Motor neuron (in vitro differentiated cells): ENCODE data around the gene TIMMDC1. TPM values are rescaled to one million over a fixed set of nuclear protein-coding genes. Genes with fewer than 3 reads are reported as not detected.
"Not testable (repeated sequence)": the region's sequence is repeated elsewhere in the genome, so short reads cannot be mapped to it uniquely, and the experiment has no call there.

Experiments
- ATAC-seq, 8 experiments: fragments of 200-7000 bp; cut with Tn5 transposase; replicated peaks in 6 of 8; 2 replicates each; pipeline ENCODE4 v1.8.0; 2021; ENCODE audit warnings: mild to moderate bottlenecking in 8 of 8, moderate library complexity in 8 of 8
- H3K27ac ChIP-seq, 2 donors: fragments of 250-450 bp; sonication (Bioruptor Pico); 2 replicates each; pipeline ENCODE4 v1.9.0; 2021; ENCODE audit warnings: antibody characterized with exemption in 2 of 2, mild to moderate bottlenecking in 2 of 2, moderate library complexity in 1 of 2
- H3K4me1 ChIP-seq, 2 donors: fragments of 250-450 bp; sonication (Bioruptor Pico); replicated peaks in 1 of 2; 2 replicates each; pipeline ENCODE4 v1.6.1; 2021; ENCODE audit warnings: antibody characterized with exemption in 2 of 2, mild to moderate bottlenecking in 2 of 2, moderate library complexity in 1 of 2
- H3K4me3 ChIP-seq, 5 donors: fragments of 250-450 bp; sonication (Bioruptor Pico); 2 replicates each; pipeline ENCODE4 v1.9.0; 2021; ENCODE audit warnings: antibody characterized with exemption in 5 of 5, mild to moderate bottlenecking in 5 of 5, moderate library complexity in 4 of 5
- WGBS, 10 experiments: fragments of 450-650 bp; shearing (Covaris generic); methylation state at CpG; one replicate each; pipeline ENCODE4 v1.0.0; 2022; 5-methylcytosine and 5-hydroxymethylcytosine counted together
- in situ Hi-C, 9 experiments: fragments of 400-800 bp; cut with MboI; loops; one replicate each; pipeline ENCODE4 v1.15.0; 2021; ENCODE audit warnings: low sequenced_read_pairs in 9 of 9, low pct_unique_long_range_greater_than_20kb in 2 of 9; ENCODE audit not compliant: unreplicated experiment in 9 of 9
- total RNA-seq, 8 experiments: library from RNA; unstranded; fragments of 300-600 nt; gene quantifications; 2 replicates each; pipeline versions ENCODE4 v1.2.3 to v1.2.4, GENCODE V29; 2022

TIMMDC1 gene
- total RNA-seq, 8 experiments from 2014 or later: 51.9 to 101 (median 75.1) TPM

- H3K4me3 ChIP-seq, ATAC-seq, H3K4me1 ChIP-seq, H3K27ac ChIP-seq, in situ Hi-C loops: not testable (repeated sequence)
- WGBS, 10 experiments: no CpG with 5 or more reads among the region's 2 CpGs
These were observed 65.0 kb downstream of the TIMMDC1 start for GRCh38 chr3:119563334-119563733.

DNA sequence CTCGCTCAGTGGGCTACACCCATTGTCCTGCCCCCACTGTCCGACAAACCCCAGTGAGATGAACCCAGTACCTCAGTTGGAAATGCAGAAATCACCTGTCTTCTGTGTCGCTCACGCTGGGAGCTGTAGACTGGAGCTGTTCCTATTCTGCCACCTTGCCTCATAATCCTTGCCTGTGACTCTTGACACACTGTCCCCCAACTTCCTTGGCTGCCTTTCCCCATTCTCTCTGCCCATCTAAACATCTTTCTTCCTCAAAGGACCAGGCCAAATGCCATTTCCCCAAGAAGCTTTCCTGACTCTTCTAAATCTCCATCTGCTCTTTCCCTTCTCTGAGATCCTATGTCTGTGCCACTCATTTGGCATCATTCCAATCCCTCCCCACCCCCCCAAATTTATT lies 70.8 kb downstream of the TIMMDC1 start:
- in situ Hi-C loops: no loop called here
- H3K27ac ChIP-seq: no peak overlapping the region
- WGBS, 10 experiments: 62 to 100% (median 83%) methylated on average over 1 to 3 of the region's 4 CpGs; no CpG with 5 or more reads in 5 of the 10 experiments
- H3K4me1 ChIP-seq: no peaks in the 10 kb centered on the region
- no peak for ATAC-seq
- no peak overlapping the region for H3K4me3 ChIP-seq

DNA sequence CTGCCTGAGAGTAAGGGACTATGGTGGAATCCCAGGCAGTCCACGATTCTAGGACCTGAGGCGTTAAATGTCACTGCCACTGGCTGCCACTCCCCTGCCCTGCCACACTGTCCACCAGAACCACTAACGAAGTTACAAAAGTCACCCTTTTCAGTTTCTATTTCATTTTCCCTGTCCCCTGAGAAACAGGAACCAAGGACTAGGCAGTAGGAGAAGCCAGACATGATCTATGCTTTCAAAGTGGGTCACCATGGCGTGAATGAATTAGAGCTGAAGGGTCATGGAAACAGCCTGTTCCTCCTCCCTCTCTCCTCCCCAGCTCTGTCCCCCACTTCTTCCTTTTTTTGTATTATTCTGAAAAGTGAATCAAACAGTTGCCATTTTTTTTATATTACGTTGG lies 71.9 kb downstream of the TIMMDC1 start:
- 33 to 100% (median 83%) methylated on average over 1 to 5 of the region's 5 CpGs for WGBS, 10 experiments
- in situ Hi-C loops: no loop called here
- ATAC-seq: no peak
- Histone ChIP-seq H3K27ac (no peak overlapping the region), H3K4me3 (no peak overlapping the region), H3K4me1 (no peaks in the 10 kb centered on the region)

- no peak overlapping the region for H3K4me3 ChIP-seq
- H3K27ac ChIP-seq: no peak overlapping the region
- no peak for ATAC-seq
- in situ Hi-C loops: no loop called here
- H3K4me1 ChIP-seq: no peaks in the 10 kb centered on the region
- WGBS, 10 experiments: 86 to 100% (median 100%) methylated on average over 1 of the region's 1 CpG; no CpG with 5 or more reads in 6 of the 10 experiments
These were observed 72.9 kb downstream of the TIMMDC1 start for GRCh38 chr3:119571230-119571629.

GRCh38 chr3:119571688-119572087 lies 73.3 kb downstream of the TIMMDC1 start:
- in situ Hi-C loops: no loop called here
- Histone ChIP-seq H3K4me3 (no peak overlapping the region), H3K4me1 (no peaks in the 10 kb centered on the region), H3K27ac (no peak overlapping the region)
- no peak for ATAC-seq
- WGBS, 10 experiments: 47 to 100% (median 80%) methylated on average over 1 to 4 of the region's 5 CpGs

Other genes starting within 250 kb of the TIMMDC1 start
- 10 to 100 TPM in 2 of 8 experiments, 1 to 10 TPM in 4, under 1 TPM in 2; 0.58 to 15.6 (median 3.8) TPM for gene ARHGAP31, start 204.2 kb upstream of the TIMMDC1 start, total RNA-seq
- 10 to 100 TPM; 10.6 to 27.5 (median 23.1) TPM for gene TMEM39A, start 34.9 kb upstream of the TIMMDC1 start, total RNA-seq
- gene POGLUT1, start 29.6 kb upstream of the TIMMDC1 start, total RNA-seq: 10 to 100 TPM; 10.8 to 18.8 (median 15.5) TPM
- gene CD80, start 61.1 kb downstream of the TIMMDC1 start, total RNA-seq: under 1 TPM in 6 of 8 experiments, not detected in 2; 0.14 to 0.66 (median 0.32) TPM
- gene ADPRH, start 80.9 kb downstream of the TIMMDC1 start, total RNA-seq: 1 to 10 TPM in 2 of 8 experiments, under 1 TPM in 6; 0.27 to 1.8 (median 0.63) TPM
- gene PLA1A, start 99.3 kb downstream of the TIMMDC1 start, total RNA-seq: under 1 TPM in 1 of 8 experiments, not detected in 7; 0.93 TPM
- 1 to 10 TPM in 5 of 8 experiments, under 1 TPM in 2, not detected in 1; 0.31 to 4.6 (median 1.4) TPM for gene POPDC2, start 162.0 kb downstream of the TIMMDC1 start, total RNA-seq
- gene COX17, start 178.9 kb downstream of the TIMMDC1 start, total RNA-seq: 10 to 100 TPM; 46.4 to 71.4 (median 54.9) TPM
- gene CFAP91, start 204.5 kb downstream of the TIMMDC1 start, total RNA-seq: 10 to 100 TPM in 3 of 8 experiments, 1 to 10 TPM in 3, under 1 TPM in 1, not detected in 1; 0.90 to 19.7 (median 6.4) TPM